HG03575 (cell line): ENCODE measurements around the gene MRPL33.

Experiments used
- ATAC-seq: cut with Tn5 transposase; IDR thresholded peaks from one replicate; pipeline ENCODE4 v1.9.1; 2021; ENCODE audit not compliant: unreplicated experiment, insufficient number of reproducible peaks, low FRiP score; ENCODE audit errors: extremely low read depth

MRPL33 gene

DNA sequence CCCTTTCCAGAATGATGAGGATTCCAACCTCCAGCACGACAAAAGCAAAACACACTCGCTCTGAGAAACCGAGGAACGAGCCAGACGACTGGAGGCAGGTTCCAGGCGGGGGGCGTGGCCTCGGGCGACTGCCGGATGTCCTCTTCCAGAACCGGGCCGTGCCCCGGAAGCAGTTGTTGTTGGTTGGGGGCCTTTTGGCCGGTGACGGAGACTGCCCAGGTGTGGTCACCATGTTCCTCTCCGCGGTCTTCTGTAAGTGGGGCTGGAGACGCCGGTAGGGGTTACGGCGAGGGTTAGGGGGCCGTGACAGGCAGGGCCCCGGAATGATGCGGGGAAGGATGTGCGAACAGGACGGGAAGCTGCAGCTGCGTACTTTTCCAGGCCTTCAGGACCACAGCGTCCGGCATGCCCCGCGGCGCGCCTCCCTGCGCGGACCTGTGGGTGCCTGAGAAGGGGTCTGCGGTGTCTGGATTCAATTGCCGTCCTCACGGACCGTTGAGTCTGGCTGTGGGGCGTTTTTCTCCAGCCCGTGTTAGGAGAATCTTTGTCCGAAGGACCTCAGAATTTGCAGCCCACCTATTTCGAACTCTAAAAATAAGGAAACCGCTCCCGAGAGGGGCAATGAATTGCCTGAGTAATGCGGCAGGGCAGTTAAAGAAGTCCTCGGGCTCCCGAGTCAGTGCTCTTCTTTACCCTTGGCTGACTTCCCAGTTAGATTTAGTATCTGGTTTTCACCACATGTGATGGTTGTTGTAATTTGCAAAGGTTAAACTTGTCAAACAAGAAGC is at the start of gene MRPL33:
Gene MRPL33, plus strand, starts transcription at position 172 of the 788 bp plus-strand sequence. Its CDS starts 59 bp downstream, at position 231.
- no peak for ATAC-seq

DNA sequence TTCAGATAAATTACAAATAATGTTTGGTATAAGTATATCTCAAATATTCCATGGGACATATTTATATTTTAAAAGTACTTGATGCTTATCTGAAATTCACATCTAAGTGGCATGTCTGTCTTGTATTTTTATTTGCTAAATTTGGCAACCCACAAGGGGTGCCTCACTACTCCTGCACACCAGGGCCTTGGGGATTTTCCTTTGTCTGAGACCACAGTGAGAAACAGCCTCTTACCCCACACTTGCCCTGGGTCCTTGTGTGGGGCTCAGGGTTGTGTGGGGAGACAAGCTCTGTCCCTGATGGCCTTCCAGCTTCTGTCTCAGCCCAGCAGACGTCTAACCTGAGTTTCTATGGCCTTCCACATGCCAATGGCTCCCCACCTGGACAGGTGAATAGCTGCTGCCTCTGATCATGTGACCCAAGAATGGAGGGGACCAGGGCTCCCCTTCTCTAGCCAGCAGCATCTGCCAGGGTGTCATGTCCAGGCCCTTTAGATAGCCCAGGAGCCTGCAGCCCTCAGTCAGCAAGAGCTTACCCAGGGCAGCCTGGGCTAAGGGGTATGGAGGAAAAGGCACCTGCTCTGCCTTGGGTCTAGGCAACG is 49.5 kb upstream of the MRPL33 start:
- no peak for ATAC-seq

DNA sequence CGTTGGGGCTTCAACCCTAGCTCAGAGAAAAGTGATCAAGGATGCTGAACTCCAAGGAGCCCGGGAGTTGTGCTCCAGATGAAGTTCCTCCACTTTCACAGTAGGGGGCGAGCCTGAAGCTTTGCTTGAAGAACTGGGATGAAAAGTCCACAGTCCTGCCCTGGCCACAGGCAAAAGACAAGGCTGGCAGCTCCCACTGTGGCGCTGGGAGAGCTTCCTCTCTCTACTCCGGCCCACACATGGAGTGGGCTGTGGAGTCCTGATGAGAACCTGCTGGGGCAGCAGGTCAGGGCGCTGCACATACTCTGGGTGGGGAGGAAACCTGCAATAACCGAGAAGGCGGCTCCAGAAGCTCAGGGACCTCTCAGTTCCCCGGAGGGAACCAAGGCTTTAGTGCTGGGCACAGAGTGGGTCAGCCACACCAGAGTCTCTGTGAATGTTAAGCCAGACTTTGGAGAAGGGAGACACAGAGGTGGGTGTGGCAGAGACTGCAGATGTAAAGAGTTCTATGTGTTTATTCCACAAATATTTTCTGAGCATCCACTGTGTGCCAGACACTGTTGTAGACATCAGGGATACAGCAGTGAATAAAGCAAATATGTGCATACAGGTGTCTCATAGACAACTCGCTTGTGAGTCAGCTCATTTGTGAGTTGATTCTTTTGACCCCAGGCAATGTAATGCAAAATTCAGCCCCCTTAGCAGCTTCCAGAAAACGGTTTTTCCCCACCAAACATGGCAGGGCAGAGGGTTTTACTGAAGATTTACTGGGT is 48.0 kb upstream of the MRPL33 start:
- ATAC-seq, result no peak

DNA sequence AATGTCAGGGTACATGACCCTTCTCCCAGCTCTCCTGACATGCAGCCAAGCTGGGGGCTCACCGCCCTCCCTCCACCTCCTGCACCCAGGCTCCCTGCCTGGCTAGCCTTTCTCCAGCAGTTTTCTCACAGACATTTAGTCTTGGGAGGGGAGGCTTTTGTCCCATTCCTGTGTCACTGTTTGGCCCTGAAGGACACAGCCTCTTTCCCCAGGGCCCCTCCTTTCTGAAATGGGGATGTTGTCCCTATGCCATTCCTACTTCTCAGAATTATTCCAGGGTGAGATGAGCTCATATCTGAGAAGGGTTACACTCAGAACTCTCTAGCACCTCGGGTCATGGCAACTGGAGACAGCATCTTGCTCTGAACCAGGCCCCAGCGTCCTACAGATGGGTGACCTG is 47.3 kb upstream of the MRPL33 start:
- ATAC-seq, result no peak

DNA sequence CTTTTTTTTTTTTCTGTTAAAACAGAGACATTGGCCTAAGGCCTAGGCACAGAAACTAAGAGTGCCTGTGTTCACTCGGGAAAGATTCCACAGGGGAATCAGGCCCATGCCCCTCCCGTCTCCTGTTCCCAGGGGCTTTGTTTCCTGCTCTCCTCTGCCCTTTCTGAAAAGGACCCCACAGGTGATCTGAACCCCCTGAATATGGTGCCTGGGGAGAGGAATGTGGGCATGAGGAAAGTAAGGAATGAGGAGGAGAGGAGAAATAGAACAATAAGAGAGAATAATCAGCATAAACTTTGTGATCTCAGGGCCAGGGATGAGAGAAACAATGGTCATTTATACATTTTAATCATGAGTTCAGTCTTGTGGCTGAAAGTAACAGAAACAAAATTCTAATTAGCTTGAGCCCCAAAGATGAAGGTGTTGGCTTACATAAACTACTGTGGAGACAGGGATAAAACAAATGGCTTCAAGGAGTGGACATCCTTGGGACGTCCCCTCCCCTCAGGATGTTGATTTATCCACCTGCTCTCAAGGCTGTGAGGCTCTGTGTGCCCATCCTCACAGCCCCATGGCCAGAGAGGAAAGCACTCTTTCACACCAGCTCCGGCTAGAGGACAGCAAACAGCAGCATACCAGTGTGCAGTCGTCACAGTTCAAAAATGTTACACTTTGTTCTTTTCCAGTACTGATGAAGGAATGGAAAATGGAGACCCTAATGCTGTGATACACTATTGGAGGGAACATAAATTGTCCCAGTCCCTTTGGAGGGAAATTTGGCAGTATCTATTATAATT is 46.4 kb upstream of the MRPL33 start:
- ATAC-seq, result no peak

DNA sequence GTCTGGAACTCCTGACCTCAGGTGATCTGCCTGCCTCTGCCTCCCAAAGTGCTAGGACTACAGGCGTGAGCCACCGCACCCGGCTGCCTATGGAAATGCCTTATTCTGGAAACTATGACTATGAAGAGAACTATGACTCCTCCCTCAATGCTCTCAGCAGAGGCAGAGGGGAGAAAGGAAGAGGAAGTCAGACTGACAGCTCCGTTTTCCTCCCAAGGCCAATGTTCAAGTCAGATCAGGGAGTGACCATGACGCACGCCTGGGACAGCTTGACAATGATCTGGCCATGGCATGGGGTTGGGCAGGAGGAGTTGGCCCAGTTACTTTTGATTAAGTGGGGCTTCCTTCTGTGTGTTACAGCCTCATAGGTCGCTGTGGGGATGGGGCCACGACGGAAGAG is 44.3 kb upstream of the MRPL33 start:
- no peak for ATAC-seq

DNA sequence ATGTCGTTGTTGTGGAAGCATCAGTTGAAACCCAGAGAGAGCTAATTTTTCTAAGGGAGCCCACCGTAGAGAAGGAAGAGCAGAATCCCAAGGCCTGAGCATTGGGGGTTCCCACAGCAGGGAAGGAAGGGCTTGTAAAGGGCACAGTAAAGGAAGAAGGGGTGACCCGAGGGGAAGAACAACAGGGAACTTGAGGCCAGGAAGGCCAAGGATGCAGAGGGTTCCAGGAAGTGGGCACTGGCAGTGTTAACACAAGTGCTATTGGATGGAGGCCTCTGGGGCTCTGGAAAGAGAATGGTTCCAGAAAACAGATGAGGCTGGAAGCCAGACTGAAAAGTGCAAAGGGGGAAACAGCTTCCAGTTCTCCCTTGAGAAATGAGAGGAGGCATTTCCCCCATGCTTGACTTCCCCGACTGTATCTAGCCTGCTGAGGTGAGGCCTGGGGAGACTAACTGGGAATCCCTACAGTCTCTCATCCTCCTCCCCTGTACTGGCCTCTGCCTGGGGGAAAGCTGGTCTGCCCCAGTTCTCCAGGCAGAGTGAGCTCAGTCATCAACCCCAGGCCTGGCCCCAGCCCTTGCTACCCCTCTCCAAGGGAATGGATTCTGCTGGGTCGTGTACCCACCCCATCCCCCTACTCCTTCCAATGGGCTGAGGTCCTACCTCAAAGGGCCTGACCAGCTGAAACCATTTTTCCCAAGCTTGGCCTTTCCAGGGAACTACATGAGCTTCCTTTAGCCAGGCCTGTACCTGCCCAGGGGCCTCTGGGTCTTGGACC is 43.2 kb upstream of the MRPL33 start:
- no peak for ATAC-seq

DNA sequence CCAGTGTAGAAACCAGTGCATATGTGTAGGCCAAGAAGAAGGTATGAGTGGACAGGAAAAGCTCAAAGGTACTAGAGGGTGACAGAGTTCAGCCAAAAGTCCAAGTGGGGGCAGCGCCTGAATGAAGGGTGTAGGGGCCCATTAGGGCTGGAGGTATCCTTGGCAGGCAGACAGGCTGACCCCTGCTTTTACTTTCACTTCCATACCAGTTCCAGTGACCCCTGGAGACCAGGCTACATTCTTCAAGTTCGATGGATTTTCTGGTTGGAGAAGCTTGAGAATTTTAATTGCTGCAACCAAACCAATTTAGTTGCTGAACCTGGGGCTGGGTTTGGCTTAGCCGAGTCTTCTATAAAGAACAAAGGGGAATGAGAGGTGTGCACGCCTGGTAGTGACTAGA is 42.3 kb upstream of the MRPL33 start:
- ATAC-seq, result no peak

DNA sequence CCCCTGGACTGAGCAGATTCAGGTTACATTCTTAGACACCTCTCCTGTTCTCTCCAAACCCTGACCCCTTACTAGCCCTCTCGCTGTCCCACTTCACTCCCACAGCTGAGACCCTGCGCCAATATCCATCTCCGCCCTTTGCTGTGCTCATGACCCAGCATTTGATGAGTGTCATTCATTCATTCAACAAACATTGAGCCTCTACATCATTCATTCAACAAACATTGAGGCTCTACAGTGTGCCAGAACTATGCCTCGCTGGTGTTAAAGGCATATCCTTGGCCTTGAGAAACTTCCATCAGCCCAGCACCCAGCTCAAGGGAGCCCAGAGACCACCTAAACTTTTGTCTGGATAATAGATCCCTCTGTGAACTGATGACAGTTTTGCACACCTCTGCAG is 41.9 kb upstream of the MRPL33 start:
- no peak for ATAC-seq

DNA sequence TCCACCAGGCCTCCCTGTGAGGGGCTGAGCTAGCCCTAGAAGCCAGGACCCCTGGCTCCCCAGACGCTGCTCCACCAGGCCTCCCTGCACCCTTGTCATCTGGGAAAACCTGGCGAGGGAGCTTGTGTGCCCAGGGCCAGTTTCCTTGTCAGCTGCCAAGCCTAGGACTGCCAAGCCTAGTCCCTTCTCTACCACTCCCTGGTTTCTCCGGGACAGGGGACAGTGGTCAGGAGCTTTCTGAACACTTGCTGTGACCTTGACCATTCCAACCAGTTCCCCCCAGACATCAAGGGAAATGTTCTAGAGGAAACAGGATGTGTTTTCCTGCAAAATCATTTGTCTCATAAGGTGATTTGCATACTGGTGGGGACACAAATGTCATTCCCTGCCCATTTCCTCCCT is 41.3 kb upstream of the MRPL33 start:
- no peak for ATAC-seq

DNA sequence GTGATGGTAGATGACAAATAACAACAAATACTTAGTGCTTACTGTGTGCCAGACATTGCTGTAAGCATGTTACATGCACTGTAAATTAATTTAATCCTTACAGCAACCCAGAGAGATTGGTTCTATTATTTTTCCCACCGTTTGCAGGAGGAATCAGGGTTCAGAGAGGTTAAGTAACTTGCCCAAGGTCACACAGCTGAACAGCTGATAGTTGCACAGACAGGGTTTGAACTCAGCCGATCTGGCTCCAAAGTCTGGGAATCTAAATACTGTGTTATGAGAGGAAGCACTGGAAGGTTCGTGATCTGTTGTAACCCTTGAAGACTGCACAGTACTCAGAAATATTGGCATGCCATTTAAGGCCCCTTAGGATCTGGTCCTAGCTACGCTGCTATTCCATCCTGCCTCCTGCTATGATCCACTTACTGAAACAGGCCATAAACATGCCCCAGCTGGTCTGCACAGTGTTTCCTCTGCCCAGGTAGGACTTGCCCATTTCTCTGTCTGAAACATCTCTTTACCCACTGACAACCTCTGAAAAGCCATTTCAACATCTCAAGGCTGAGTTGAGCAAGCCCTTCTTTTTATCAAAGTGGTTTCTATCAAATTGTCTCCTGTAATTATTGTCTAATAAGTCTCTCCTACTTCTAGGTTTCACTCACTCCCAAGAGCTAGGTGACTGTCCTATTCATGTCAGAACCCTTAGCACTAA is 40.4 kb upstream of the MRPL33 start:
- no peak for ATAC-seq

DNA sequence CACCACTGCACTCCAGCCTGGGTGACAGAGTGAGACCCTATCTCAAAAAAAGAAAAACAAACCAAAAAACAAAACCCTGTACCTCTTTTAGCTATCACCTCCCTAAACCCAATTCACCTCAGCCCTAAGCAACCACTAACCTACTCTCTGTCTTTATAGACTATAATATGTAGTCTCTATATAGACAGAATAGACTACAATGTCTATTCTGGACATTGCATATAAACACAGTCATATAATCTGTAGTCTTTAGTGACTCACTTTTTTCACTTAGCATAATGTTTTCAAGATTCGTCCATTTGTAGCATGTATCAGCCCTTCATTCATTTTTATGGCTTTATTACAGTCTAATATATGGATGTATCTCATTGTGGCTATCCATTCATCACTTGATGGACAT is 37.2 kb upstream of the MRPL33 start:
- ATAC-seq, result no peak

DNA sequence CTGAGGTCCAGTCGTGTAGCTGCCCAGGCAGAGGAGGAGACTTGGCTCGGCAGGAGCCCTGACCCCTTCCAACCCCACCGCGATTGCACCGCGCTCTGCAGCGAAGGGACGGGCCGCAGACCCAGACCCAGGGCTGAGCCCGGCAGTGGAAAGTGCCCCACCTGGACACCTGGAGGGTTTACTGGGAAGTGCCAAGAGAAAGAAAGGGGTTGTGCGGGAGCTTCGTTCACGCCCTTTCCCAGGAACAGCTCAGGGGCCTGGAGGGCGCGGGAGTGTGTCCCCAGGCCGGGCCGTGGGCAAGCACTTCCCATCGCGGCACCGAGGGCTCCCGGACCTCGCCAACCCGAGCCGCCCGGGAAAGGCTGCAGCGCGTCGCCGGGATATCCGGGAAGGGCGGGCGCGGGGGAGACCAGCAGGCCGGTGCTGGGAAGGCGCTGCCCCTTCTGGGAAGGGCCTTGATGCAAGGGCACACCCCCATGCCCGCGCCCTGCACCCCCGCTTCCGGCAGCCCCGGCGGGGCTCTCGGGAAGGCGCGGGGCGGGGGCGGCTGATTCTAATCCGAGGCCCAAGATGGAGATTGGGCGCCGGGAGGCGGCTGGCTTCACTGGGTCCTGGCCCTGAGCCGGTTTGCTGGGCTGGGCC is 36.1 kb upstream of the MRPL33 start:
- ATAC-seq, result no peak

DNA sequence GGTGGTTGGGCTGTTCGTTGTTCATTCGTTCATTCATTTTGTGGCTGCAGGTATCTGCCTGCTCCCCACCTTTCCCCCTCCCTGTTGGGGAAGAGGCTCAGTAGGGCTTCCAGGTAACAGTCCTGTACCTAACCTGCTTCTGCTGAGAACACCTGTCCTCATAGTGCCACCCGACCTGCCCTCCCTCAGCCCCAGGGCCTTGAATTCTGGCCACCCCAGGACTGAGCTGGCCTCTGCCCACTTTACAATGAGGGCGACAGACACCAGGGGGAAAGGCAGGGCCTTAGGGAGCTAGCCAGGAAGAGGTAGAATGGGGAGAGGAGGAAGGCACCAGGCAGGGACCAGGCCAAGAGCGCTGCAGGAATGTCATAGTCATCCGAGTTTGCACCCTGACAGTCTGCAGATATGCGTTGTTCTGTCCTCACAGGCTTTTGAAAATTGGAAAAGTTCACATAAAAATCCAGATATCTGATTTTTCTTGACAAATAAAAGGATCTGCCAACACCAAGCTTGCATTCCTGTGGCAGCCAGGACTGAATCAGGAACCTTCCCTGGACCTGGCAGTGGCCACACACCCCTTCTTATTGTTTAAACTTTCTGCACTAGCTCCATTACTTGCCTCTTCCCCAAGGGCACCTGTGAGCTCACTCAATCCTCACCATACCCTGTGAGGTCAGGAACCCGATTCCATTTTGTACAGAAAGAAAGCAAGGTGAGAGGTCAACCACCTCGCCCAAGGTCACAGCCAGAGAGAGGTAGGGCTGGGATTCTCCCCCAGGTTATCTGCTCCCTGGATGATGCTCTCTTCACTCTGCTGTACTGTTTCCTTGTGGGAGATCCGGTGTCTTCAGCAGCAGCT is 35.3 kb upstream of the MRPL33 start:
- no peak for ATAC-seq

DNA sequence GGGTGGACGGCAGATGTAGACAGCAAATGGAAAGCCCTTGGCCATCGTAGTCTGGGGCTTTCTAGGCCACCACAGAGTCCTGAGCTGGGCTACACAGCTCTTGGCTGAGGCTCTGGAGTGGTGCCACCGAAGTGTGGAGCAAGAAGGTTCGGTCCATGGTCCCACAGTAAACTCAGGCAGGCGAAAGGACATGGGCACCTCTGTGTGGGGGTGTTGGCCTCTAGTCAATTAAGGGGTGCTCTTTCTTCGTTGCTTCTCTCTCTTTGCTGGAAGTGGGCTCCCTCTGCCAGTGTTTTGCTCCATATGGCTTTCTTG is 34.7 kb upstream of the MRPL33 start:
- ATAC-seq, result no peak

DNA sequence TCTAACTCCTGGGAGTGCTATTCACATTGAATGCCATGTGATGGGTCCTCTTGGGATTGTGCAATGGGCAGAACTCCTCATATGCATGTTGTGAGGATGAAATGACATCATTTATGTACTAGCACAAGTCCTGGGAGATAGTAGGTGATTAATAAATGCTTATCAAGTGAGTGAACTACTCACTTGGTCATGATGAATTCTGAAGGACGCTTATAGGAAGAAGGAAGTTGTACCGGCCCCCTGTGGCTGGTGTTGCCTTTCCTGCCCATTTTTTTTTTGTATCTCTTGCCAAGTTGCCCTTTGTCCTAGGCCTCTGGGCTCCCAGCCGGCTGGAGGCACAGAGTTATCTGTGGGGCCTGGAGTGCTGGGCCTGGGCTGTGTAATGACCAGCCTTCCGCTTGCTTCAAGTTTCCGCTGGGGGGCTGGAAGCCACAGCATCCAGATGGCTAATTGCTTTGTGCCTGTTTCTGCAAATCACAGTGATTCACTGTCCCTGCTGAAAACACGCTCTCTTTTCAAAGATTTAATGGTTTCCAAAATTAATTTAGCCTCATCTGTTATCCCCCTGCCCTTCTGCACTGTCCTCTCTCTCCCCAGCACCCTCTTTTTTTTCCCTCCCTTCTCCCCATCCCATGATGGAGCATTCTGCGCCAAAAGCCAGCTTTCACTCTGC is 33.7 kb upstream of the MRPL33 start:
- no peak for ATAC-seq
